Stimulated activated CD8-positive, alpha-beta memory T cell treated with anti-CD3 and anti-CD28 coated beads, Interleukin-15, amount 100 ng/mL, for 24 hours (primary cell): Measurements from ENCODE around the gene COL27A1.
A peak's percentile ranks its signal among the peaks of the same experiment; 100 is the strongest.
"Not testable (repeated sequence)": the region's sequence is repeated elsewhere in the genome, so short reads cannot be mapped to it uniquely, and the experiment has no call there.

Experiments used
- DNase-seq: peaks from one replicate; pipeline ENCODE4 v3.0.0-alpha.2; 2020; ENCODE audit warnings: low read depth

COL27A1 gene

GRCh38 chr9:114324492-114324891, 169.2 kb downstream of the COL27A1 start:
- no peak for DNase-seq

GRCh38 chr9:114324965-114325364, 169.6 kb downstream of the COL27A1 start:
- not testable (repeated sequence) for DNase-seq

- DNase-seq = not testable (repeated sequence)
These were observed 170.4 kb downstream of the COL27A1 start for GRCh38 chr9:114325684-114326254.

GRCh38 chr9:114327749-114328148, 172.4 kb downstream of the COL27A1 start:
- DNase-seq = no peak

GRCh38 chr9:114328357-114328820, 173.1 kb downstream of the COL27A1 start:
- not testable (repeated sequence) for DNase-seq

- not testable (repeated sequence) for DNase-seq
These were observed 173.7 kb downstream of the COL27A1 start for GRCh38 chr9:114328937-114329624.

GRCh38 chr9:114329625-114330022, 174.3 kb downstream of the COL27A1 start, which contains the start of gene ORM2:
ORM2 (plus strand) TSS chr9:114329869; CDS start chr9:114329905, 36 bp downstream.
- not testable (repeated sequence) for DNase-seq

GRCh38 chr9:114330636-114331035, 175.3 kb downstream of the COL27A1 start:
- DNase-seq = no peak

- DNase-seq = not testable (repeated sequence)
These were observed 176.2 kb downstream of the COL27A1 start for GRCh38 chr9:114331229-114332195.

GRCh38 chr9:114332474-114333040, 177.2 kb downstream of the COL27A1 start:
- DNase-seq = not testable (repeated sequence)

- not testable (repeated sequence) for DNase-seq
These were observed 178.4 kb downstream of the COL27A1 start for GRCh38 chr9:114333718-114334117.

- no peak for DNase-seq
These were observed 179.2 kb downstream of the COL27A1 start for GRCh38 chr9:114334490-114334889.

GRCh38 chr9:114335745-114336144, 180.4 kb downstream of the COL27A1 start:
- no peak for DNase-seq

GRCh38 chr9:114336157-114336556, 180.8 kb downstream of the COL27A1 start:
- DNase-seq = no peak

- DNase-seq = no peak
These were observed 181.5 kb downstream of the COL27A1 start for GRCh38 chr9:114336699-114337395.

GRCh38 chr9:114338187-114338586, 182.8 kb downstream of the COL27A1 start:
- DNase-seq = no peak

- peak; percentile 63 for DNase-seq
These were observed 184.0 kb downstream of the COL27A1 start for GRCh38 chr9:114339130-114339908.

- no peak for DNase-seq
These were observed 186.0 kb downstream of the COL27A1 start for GRCh38 chr9:114341152-114341830.

GRCh38 chr9:114341991-114342390, 186.7 kb downstream of the COL27A1 start:
- no peak for DNase-seq
